Stimulated activated CD4-positive, alpha-beta T cell treated with anti-CD3 and anti-CD28 coated beads, Interleukin-4, amount 100 ng/mL, for 1 hour (primary cell): ENCODE data around the gene ZNF568.

Experiments
- DNase-seq: peaks from one replicate; pipeline ENCODE4 v3.0.0-alpha.2; 2020

The ZNF568 gene

GRCh38 chr19:36915992-36916830 lies at the start of gene ZNF568, which contains the start of gene ZNF829:
Gene ZNF568, plus strand, starts transcription at chr19:36916332. Its CDS starts 6,439 bp downstream, at chr19:36922771.
Gene ZNF829, minus strand, starts transcription at chr19:36916291. Its CDS starts 1,124 bp downstream, at chr19:36915167.
- DNase-seq = peak; percentile 89

DNA sequence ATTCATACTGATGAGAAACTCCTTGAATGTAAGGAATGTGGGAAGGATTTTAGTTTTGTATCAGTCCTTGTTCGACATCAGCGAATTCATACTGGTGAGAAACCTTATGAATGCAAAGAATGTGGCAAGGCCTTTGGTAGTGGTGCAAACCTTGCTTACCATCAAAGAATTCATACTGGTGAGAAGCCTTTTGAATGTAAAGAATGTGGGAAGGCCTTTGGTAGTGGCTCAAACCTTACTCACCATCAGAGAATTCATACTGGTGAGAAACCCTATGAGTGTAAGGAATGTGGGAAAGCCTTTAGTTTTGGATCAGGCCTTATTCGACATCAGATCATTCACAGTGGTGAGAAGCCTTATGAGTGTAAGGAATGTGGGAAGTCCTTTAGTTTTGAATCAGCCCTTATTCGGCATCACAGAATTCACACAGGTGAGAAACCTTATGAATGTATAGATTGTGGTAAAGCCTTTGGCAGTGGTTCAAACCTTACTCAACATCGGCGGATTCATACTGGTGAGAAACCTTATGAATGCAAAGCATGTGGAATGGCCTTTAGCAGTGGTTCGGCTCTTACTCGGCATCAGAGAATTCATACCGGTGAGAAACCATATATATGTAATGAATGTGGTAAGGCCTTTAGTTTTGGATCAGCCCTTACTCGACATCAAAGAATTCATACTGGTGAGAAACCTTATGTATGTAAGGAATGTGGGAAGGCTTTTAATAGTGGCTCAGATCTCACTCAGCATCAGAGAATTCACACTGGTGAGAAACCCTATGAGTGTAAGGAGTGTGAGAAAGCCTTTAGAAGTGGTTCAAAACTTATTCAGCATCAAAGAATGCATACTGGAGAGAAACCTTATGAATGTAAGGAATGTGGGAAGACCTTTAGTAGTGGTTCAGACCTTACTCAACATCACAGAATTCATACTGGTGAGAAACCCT lies 38.9 kb upstream of the ZNF568 start:
- no peak for DNase-seq

- DNase-seq = no peak
Measured at GRCh38 chr19:36891768-36892357, 24.3 kb upstream of the ZNF568 start.

DNA sequence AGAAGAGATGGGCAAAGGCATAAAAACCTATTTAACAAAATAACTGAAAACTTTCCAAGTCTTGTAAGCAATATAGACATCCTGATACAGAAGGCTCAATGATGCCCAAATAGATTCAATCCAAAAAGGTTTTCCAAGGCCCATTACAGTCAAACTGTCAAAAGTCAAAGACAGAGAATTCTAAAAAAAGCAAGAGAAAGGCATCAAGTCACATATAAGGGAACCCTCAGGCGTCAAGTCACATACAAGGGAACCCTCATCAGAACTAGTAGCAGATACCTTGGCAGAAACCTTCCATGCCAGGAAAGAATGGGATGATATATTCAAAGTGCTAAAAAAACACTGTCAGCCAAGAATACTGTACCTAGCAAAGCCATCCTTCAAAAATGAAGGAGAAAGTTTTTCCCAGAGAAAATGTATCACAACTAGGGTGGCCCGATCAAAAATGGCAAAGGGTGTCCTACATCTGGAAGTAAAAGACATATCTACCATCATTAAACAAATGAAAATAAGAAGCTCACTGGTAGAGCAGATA lies 21.2 kb upstream of the ZNF568 start:
- DNase-seq = no peak

DNA sequence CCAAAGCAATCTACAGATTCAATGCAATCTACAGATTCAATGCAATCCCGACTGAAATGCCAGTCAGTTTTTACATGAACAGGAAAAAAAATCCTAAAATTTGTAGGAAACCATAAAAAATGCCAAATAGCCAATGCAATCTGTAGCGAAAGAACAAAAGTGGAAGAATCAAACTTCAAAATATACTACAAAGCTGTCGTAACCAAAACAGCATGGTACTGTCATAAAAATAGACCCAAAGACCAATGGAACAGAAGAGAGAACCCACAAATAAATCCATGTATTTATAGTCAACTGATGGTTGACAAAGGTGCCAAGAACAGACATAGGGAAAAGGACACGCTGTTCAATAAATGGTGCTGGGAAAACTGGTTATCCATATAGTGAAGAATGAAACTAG lies 17.7 kb upstream of the ZNF568 start:
- DNase-seq = no peak

DNA sequence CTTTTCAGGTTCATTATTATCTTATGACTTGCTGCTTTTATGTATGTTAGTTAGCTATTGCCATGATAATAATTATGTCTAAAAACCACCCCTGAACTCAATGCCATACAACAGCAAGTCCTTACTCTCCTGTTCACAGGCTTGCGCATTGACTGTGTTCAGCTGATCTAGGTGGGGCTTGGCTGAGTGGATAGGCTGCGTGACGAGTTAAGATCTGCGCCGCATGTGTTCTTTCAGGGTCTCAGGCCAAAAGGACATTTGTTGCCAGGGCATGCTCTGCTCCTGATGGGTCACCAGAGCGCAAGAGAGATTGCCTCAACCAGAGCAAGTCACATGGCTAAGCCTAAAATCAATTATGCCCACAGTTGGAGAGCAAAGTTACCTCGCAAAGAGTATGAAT lies 859 bp downstream of the ZNF568 start:
- no peak for DNase-seq

DNA sequence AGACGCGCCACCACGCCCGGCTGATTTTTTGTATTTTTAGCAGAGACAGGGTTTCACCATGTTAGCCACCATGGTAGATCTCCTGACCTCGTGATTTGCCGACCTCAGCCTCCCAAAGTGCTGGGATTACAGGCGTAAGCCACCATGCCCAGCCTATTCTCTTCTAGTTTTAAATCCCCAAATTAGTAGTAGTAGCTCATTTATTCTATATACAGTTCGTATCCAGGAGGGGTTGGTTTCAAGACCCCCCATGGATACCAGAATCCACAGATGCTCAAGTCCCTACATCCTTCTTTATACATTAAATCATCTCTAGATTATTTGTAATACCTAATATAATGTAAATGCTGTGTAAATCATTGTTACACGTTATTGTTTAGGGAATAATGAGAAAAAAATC lies 2.0 kb downstream of the ZNF568 start:
- DNase-seq = no peak

GRCh38 chr19:36931684-36932083 lies 15.6 kb downstream of the ZNF568 start:
- no peak for DNase-seq

DNA sequence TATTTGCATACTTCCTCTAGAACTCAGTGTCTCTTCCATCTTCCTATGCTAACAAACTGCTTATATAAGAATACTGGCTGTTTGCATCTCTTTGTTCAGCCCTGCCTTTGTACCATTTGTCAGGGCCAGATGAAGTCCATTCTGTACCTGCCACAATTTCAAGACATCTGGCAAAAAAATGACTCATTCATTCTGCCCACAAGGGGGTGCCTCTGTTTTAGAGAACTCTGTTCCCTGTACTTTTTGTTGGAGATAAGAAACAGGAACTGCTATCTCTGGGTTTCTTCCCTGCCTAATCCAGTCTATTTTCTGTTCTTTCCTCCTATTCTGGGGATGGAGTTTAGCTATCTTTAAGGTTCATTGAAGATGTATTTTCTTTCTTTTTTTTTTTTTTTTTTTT lies 23.0 kb downstream of the ZNF568 start:
- DNase-seq = no peak

DNA sequence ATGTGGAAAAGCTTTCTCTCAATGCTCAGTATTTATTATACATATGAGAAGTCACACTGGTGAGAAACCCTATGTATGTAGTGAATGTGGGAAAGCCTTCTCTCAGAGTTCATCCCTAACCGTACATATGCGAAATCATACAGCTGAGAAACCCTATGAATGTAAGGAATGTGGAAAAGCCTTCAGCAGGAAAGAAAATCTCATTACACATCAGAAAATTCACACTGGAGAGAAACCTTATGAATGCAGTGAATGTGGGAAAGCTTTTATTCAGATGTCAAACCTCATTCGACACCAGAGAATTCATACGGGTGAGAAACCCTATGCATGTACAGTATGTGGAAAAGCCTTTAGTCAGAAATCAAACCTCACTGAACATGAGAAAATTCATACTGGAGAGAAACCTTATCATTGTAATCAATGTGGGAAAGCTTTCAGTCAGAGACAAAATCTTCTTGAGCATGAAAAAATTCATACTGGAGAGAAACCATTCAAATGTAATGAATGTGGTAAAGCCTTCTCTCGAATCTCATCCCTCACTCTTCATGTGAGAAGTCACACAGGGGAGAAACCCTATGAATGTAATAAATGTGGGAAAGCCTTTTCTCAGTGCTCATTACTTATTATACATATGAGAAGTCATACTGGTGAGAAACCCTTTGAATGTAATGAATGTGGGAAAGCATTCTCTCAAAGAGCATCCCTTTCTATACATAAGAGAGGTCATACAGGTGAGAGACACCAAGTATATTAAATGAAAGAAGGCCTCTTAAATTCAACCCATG lies 34.4 kb downstream of the ZNF568 start:
- no peak for DNase-seq

DNA sequence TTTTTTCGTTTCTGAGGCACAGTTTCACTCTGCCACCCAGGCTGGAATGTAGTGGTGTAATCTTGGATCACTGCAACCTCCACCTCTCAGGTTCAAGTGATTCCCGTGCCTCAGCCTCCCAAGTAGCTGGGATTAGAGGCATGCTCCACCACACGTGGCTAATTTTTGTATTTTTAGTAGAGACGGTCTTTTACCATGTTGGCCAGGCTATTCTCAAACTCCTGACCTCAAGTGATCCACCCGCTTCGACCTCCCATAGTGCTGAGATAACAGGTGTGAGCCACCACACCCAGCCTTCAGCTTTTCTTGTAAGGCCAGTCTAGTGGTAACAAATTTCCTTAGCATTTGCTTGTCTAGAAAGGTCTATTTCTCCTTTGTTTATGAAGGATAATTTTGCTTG lies 46.2 kb downstream of the ZNF568 start:
- no peak for DNase-seq

DNA sequence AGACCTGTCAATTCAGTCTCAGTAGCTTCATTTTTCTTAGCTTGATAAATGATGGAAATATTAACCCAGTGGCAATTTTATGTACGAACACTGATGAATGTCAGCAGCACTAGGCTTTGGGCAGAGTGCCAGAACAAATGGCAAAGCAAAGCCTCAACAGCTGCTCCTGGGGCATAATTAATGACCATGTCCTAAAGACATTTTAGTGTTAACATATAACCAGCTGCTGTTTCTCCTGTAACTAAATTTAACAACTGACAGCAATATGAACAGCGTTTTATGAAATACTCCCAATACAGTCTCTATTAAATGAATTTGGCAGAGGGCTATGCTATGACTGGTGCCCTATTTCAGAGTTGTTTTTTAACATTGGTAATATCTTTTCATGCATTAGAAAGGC lies 47.1 kb downstream of the ZNF568 start:
- no peak for DNase-seq

- no peak for DNase-seq
Measured at GRCh38 chr19:36972571-36972970, 56.4 kb downstream of the ZNF568 start.

- DNase-seq = peak; percentile 76
Measured at GRCh38 chr19:36973021-36973843, 57.1 kb downstream of the ZNF568 start.

GRCh38 chr19:36973844-36974195 lies 57.7 kb downstream of the ZNF568 start:
- no peak for DNase-seq

DNA sequence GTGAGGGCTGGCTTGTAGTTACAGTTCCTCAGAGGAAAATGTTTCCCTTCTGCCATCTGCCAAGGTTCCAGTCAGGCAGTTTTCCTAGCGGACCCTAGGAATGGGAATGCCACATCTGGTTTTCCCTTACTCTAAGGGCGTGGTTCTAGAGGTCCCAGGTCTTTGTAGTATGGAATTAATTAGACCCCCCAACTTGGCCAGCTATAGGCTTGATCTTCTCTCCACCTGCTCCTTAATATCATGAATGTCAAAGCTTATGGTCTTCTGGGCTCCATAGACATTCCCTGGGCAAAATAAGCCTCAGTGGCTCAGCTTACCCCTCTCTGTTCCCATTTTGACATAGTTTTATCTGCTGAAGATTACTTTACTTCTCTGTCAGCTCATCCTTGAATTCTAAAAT lies 70.0 kb downstream of the ZNF568 start:
- DNase-seq = no peak

DNA sequence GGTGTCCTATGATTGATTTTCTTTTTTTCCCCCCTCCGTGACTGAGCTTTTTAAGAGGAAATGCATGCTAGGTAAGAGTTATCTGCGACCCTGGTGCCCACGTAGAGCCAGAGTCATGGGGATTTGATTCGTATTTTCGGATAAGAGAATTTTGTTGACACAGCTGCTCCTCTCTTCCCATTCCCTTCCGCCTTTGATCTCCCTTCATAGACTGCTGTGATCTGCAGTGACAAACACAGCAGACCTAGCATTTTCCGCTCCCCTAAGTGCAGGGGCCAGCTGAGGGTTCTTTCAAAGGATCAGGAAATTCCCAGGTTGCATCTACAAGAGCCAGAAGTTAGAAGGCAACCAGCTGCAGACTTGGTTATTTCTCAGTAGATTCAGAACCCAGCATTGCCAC lies 70.5 kb downstream of the ZNF568 start:
- no peak for DNase-seq

DNA sequence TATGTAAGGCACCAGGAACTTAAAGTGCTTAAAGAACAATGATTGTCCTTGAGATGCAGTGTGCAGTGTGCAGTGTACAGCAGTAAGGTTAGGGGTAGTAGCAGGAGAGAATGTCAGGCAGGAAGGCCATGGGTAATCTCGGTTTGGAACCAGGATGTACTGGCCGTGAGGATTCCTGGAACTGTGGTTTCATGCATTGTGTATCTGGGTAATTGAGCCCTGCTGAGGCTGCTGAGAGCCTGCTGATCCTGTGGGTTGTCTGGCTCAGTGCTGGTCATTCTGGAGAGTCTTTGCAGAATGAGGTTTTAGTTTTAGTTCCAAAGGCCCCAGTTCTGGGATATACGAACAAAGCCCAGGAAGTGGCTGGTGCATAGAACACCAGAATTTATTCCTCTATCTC lies 71.0 kb downstream of the ZNF568 start:
- no peak for DNase-seq

GRCh38 chr19:36997152-36997842 lies 81.2 kb downstream of the ZNF568 start:
- no peak for DNase-seq

DNA sequence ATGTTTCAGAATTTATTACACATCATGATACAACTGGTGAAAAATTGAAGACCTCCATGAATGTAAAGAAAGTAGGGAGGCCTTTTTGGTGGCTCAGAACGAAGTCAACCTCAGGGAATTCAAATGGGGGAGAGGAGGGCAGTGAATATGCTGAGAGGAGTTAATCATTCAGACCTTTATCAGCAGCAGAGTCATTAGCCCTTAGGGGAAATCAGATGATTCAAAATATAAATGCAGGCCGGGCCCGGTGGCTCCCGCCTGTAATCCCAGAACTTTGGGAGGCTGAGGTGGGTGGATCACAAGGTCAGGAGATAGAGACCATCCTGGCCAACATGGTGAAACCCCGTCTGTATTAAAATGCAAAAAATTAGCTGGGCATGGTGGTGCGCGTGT lies 81.7 kb downstream of the ZNF568 start:
- DNase-seq = no peak

GRCh38 chr19:36999313-36999712 lies 83.2 kb downstream of the ZNF568 start:
- no peak for DNase-seq
